ENCODE measurements around the gene THSD7A.

The THSD7A gene

DNA sequence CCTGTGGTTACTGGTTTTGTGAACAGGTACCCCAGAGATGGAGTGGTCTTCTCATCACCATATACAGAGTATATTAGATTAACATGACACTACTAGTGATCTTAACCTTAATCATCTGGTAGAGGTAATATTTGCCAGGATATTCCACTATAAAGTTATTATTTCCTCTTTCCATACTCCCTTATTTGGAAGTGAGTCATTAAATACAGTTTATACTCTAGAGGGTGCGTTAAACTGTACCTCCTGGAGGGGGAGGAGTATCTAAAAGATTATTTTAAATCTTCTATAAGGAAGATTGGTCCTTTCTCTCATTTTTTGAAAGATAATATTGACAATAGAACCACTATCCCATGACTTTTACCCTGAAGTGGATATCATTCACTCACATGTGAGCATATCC is 85.4 kb downstream of the THSD7A start:
- no peak for DNase-seq (ENCODE audit: low read depth)
- no peak overlapping the region for H3K4me3 ChIP-seq (ENCODE audit: control insufficient read depth, low read depth, low read length)
- TF ChIP-seq, protein P1, sequence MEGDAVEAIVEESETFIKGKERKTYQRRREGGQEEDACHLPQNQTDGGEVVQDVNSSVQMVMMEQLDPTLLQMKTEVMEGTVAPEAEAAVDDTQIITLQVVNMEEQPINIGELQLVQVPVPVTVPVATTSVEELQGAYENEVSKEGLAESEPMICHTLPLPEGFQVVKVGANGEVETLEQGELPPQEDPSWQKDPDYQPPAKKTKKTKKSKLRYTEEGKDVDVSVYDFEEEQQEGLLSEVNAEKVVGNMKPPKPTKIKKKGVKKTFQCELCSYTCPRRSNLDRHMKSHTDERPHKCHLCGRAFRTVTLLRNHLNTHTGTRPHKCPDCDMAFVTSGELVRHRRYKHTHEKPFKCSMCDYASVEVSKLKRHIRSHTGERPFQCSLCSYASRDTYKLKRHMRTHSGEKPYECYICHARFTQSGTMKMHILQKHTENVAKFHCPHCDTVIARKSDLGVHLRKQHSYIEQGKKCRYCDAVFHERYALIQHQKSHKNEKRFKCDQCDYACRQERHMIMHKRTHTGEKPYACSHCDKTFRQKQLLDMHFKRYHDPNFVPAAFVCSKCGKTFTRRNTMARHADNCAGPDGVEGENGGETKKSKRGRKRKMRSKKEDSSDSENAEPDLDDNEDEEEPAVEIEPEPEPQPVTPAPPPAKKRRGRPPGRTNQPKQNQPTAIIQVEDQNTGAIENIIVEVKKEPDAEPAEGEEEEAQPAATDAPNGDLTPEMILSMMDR (conservative IDR thresholded peaks at IDR 0.05; ENCODE audit: control insufficient read depth, insufficient read depth, low read depth, low read length), result no peak

DNA sequence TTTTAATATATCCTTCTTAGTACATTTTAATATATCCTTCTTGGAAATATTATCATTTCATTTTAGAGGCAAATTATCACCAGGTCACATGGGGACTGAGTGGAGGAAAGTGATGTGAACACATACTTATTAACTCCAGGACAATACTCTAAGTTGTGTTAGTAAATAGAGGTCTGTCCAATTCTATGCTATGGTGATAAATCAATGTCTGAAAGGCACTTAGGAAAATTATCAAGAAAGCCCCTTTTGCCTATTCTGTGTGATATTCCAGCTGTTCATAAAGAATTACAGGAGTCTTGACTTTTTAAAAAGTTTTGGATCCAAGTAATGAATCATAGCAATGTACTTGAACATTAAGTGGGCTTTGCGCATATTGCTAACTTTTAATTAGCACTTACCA is 88.5 kb downstream of the THSD7A start:
- DNase-seq (ENCODE audit: low read depth), result no peak
- no peak overlapping the region for H3K4me3 ChIP-seq (ENCODE audit: control insufficient read depth, low read depth, low read length)
- TF ChIP-seq, protein P1 (conservative IDR thresholded peaks at IDR 0.05; ENCODE audit: control insufficient read depth, insufficient read depth, low read depth, low read length), result no peak

DNA sequence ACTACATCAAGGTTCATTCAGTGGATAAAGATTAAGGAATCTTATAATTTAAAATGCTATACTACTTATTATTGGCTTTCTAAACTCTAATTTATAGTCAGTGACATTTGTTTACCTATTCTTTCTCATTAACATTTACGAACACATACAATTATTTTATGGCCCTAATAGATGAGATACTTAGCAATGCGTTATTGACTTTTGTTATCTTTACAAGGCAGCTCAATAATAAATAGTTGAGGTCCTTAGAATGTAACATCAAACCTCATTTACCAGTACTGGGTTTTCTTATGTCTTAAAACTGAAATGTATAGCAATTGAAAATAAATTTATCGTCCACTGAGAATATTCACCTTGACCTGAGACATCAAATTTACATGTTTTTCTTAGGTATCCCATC is 89.0 kb downstream of the THSD7A start:
- TF ChIP-seq, protein P1 (conservative IDR thresholded peaks at IDR 0.05; ENCODE audit: control insufficient read depth, insufficient read depth, low read depth, low read length), result no peak
- H3K4me3 ChIP-seq (ENCODE audit: control insufficient read depth, low read depth, low read length), result no peak overlapping the region
- no peak for DNase-seq (ENCODE audit: low read depth)

DNA sequence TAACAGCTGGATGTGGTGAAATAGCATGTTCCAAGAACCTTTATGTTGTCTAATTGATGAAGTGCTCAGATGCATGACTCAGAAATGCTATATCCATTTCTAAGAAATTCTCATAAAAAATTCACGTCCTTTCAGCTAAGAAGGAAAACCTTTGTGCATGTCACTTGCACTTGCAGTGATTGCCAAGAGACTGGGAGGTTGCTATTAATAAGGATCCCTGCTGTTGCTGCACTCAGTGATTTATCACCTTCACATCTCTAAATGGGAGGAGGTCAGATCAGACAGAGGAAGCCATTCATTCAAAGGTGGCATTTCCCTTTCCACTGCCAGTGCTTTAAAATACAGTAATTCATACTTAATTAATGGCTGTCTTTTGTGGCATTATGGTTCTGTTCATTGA is 89.5 kb downstream of the THSD7A start:
- H3K4me3 ChIP-seq (ENCODE audit: control insufficient read depth, low read depth, low read length), result no peak overlapping the region
- DNase-seq (ENCODE audit: low read depth), result peak; percentile 7
- TF ChIP-seq, protein P1 (conservative IDR thresholded peaks at IDR 0.05; ENCODE audit: control insufficient read depth, insufficient read depth, low read depth, low read length), result no peak

DNA sequence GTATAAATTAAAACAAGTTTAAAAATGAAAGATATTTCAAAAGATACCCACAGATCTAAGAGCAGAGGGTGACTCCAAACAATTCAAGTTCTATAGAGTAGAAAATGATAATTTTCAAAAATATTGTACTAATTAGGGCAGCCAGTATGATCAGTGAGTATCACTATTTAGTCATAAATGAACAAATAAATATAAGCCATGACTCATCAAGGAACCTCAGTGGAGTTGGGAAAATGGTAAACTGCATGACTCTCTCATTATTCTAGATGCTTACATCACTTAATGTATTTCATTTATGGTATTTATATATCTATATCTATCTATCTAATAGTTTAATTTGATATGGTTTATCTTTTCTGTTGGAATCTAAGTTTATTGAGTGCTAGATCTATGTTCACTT is 94.3 kb downstream of the THSD7A start:
- H3K4me3 ChIP-seq (ENCODE audit: control insufficient read depth, low read depth, low read length), result no peak overlapping the region
- peak; percentile 72 for DNase-seq (ENCODE audit: low read depth)
- TF ChIP-seq, protein P1 (conservative IDR thresholded peaks at IDR 0.05; ENCODE audit: control insufficient read depth, insufficient read depth, low read depth, low read length), result no peak

DNA sequence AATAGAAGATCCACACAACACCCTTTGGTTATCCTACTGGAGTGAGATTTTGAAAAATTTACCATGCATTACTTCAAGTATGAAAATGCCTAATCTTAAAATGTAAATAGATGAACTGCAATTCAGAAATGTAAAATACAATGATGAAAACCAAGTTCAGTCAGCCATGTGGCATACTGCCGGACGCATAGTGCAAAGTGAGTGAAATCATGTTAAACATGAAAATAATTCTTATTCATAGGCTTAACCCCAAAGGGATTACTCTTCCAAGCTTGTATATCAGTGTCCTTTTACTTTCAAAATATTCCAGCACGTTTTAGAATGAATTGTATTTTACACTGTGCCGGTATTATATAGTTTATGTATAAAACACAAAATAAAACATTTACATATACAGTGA is 99.8 kb downstream of the THSD7A start:
- TF ChIP-seq, protein P1 (conservative IDR thresholded peaks at IDR 0.05; ENCODE audit: control insufficient read depth, insufficient read depth, low read depth, low read length), result no peak
- no peak for DNase-seq (ENCODE audit: low read depth)
- H3K4me3 ChIP-seq (ENCODE audit: control insufficient read depth, low read depth, low read length), result no peak overlapping the region

DNA sequence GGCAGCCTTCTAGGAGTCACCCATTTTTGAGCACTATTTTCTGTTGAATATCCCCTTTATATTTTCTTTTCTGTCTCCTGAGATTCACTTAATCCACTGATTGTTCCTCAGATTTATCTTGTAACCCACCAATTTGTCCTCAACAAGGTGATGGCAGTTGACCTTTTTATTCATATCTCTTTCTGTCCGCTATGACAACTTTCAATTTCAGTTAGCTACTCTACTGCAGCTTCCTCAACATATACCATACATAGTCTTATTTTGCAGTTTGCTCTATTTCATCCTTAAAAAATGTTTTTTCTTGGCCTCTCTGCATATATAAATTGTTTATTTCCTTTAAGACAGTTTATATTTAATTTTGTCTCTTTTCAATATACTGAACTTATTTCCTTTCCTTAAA is 101.3 kb downstream of the THSD7A start:
- no peak overlapping the region for H3K4me3 ChIP-seq (ENCODE audit: control insufficient read depth, low read depth, low read length)
- TF ChIP-seq, protein P1 (conservative IDR thresholded peaks at IDR 0.05; ENCODE audit: control insufficient read depth, insufficient read depth, low read depth, low read length), result no peak
- DNase-seq (ENCODE audit: low read depth), result no peak

Measured in fibroblast of mammary gland (primary cell).